H9 (cell line): ENCODE results near the gene EXOC6. TPM values are rescaled to one million over a fixed set of nuclear protein-coding genes. Genes with fewer than 3 reads are reported as not detected.

Experiments used
- DNase-seq: peaks from one replicate; pipeline ENCODE4 v3.0.0-alpha.2; 2017
- H2AFZ ChIP-seq: one replicate; pipeline ENCODE4 v1.6.1; 2013; ENCODE audit warnings: mild to moderate bottlenecking, low read length, control low read depth, moderate library complexity
- H2AK5ac ChIP-seq: 2 replicates; pipeline ENCODE4 v1.6.1; 2013; ENCODE audit warnings: low read length, control low read depth, mixed read lengths; ENCODE audit not compliant: insufficient read length
- H2BK120ac ChIP-seq: one replicate; pipeline ENCODE4 v1.6.1; 2013; ENCODE audit warnings: low read depth, mild to moderate bottlenecking, low read length, control low read depth, inconsistent platforms; ENCODE audit not compliant: poor library complexity, severe bottlenecking
- H2BK12ac ChIP-seq: 2 replicates; pipeline ENCODE4 v1.6.1; 2013; ENCODE audit warnings: low read length, control low read depth, mixed read lengths, low read depth; ENCODE audit not compliant: insufficient read length
- H2BK15ac ChIP-seq: 2 replicates; pipeline ENCODE4 v1.6.1; 2013; ENCODE audit warnings: low read depth, low read length, control low read depth
- H2BK20ac ChIP-seq: one replicate; pipeline ENCODE4 v1.6.1; 2013; ENCODE audit warnings: low read depth, mild to moderate bottlenecking, low read length, control low read depth, inconsistent platforms; ENCODE audit not compliant: poor library complexity, severe bottlenecking
- H2BK5ac ChIP-seq: 2 replicates; pipeline ENCODE4 v1.6.1; 2013; ENCODE audit warnings: low read length, control low read depth, mixed read lengths; ENCODE audit not compliant: insufficient read length
- H3K14ac ChIP-seq: 2 replicates; pipeline ENCODE4 v1.6.1; 2013; ENCODE audit warnings: low read length, control low read depth; ENCODE audit not compliant: insufficient read depth
- H3K18ac ChIP-seq: 2 replicates; pipeline ENCODE4 v1.6.1; 2013; ENCODE audit warnings: low read depth, mild to moderate bottlenecking, mixed read lengths, low read length, control low read depth; ENCODE audit not compliant: insufficient read length
- H3K23ac ChIP-seq: 2 replicates; pipeline ENCODE4 v1.6.1; 2013; ENCODE audit warnings: low read length, control low read depth, mixed read lengths, low read depth; ENCODE audit not compliant: insufficient read length
- H3K23me2 ChIP-seq: 2 replicates; pipeline ENCODE4 v1.6.1; 2013; ENCODE audit warnings: low read depth, mild to moderate bottlenecking, mixed read lengths, low read length, control low read depth; ENCODE audit not compliant: insufficient read length, poor library complexity, severe bottlenecking
- H3K27ac ChIP-seq: 2 replicates; pipeline ENCODE4 v1.5.1; 2013; ENCODE audit warnings: low read length, control low read depth, mixed read lengths, low read depth; ENCODE audit not compliant: insufficient read length
- H3K27me3 ChIP-seq: 2 replicates; pipeline ENCODE4 v1.6.1; 2013; ENCODE audit warnings: low read length, control low read depth, inconsistent platforms; ENCODE audit not compliant: insufficient read depth
- H3K4ac ChIP-seq: 2 replicates; pipeline ENCODE4 v1.6.1; 2013; ENCODE audit warnings: low read depth, mild to moderate bottlenecking, control low read depth, inconsistent platforms, low read length, moderate library complexity
- H3K4me1 ChIP-seq: 2 replicates; pipeline ENCODE4 v1.6.1; 2013; ENCODE audit warnings: low read length, control low read depth, inconsistent platforms; ENCODE audit not compliant: insufficient read depth
- H3K4me2 ChIP-seq: 2 replicates; pipeline ENCODE4 v1.6.1; 2013; ENCODE audit warnings: low read length, control low read depth, mixed read lengths; ENCODE audit not compliant: insufficient read length, insufficient read depth
- H3K56ac ChIP-seq: 2 replicates; pipeline ENCODE4 v1.6.1; 2013; ENCODE audit warnings: low read depth, mild to moderate bottlenecking, mixed read lengths, low read length, control low read depth; ENCODE audit not compliant: insufficient read length
- H3K79me1 ChIP-seq: 2 replicates; pipeline ENCODE4 v1.6.1; 2013; ENCODE audit warnings: low read depth, mild to moderate bottlenecking, moderate library complexity, low read length, control low read depth, inconsistent platforms; ENCODE audit not compliant: insufficient read depth, poor library complexity, severe bottlenecking
- H3K79me2 ChIP-seq: 2 replicates; pipeline ENCODE4 v1.6.1; 2013; ENCODE audit warnings: low read length, control low read depth, inconsistent platforms; ENCODE audit not compliant: insufficient read depth
- H3K9ac ChIP-seq: 2 replicates; pipeline ENCODE4 v1.6.1; 2013; ENCODE audit warnings: low read length, control low read depth, mixed read lengths; ENCODE audit not compliant: insufficient read length; ENCODE audit errors: extremely low read depth
- H3K9me3 ChIP-seq: one replicate; pipeline ENCODE4 v1.6.1; 2013; ENCODE audit warnings: low read depth, low read length, inconsistent platforms; ENCODE audit not compliant: control insufficient read depth
- H3T11ph ChIP-seq: one replicate; pipeline ENCODE4 v1.6.1; 2013; ENCODE audit warnings: mild to moderate bottlenecking, low read length, control low read depth, inconsistent platforms
- H4K20me1 ChIP-seq: one replicate; pipeline ENCODE4 v1.6.1; 2013; ENCODE audit not compliant: control insufficient read depth, insufficient read length, insufficient read depth
- H4K5ac ChIP-seq: 2 replicates; pipeline ENCODE4 v1.6.1; 2013; ENCODE audit warnings: low read depth, mild to moderate bottlenecking, mixed read lengths, low read length, control low read depth; ENCODE audit not compliant: insufficient read length
- H4K8ac ChIP-seq: replicated peaks from 2 replicates; pipeline ENCODE4 v1.6.1; 2013; ENCODE audit warnings: low read length, control low read depth, mixed read lengths, low read depth; ENCODE audit not compliant: insufficient read length
- H4K91ac ChIP-seq: 2 replicates; pipeline ENCODE4 v1.6.1; 2013; ENCODE audit warnings: low read depth, mild to moderate bottlenecking, moderate library complexity, mixed read lengths, low read length, control low read depth; ENCODE audit not compliant: insufficient read length
- H3K27ac Mint-ChIP-seq, 3 experiments: 2 replicates in 2 of 3; 3 replicates in 1 of 3; pipeline ENCODE4 v1.8.0; 2020 to 2021; ENCODE audit warnings: mixed read lengths in 3 of 3, mild to moderate bottlenecking in 1 of 3, moderate library complexity in 1 of 3
- H3K27me3 Mint-ChIP-seq: 2 replicates; pipeline ENCODE4 v1.8.0; 2021; ENCODE audit warnings: low read depth, mild to moderate bottlenecking, moderate library complexity, mixed read lengths
- H3K36me3 Mint-ChIP-seq, 3 experiments: 2 replicates in 2 of 3; 3 replicates in 1 of 3; pipeline ENCODE4 v1.8.0; 2020 to 2021; ENCODE audit warnings: low read depth in 3 of 3, mixed read lengths in 3 of 3; ENCODE audit not compliant: insufficient read depth in 1 of 3
- H3K4me1 Mint-ChIP-seq, 2 experiments: 2 replicates each; pipeline ENCODE4 v1.8.0; 2020; ENCODE audit warnings: mixed read lengths in 2 of 2
- H3K4me3 Mint-ChIP-seq, 2 experiments: 2 replicates in 1 of 2; 3 replicates in 1 of 2; pipeline ENCODE4 v1.8.0; 2020 to 2021; ENCODE audit warnings: mild to moderate bottlenecking in 2 of 2, mixed read lengths in 2 of 2, moderate library complexity in 1 of 2
- H3K9me3 Mint-ChIP-seq, 2 experiments: 2 replicates in 1 of 2; 3 replicates in 1 of 2; pipeline ENCODE4 v1.8.0; 2020; ENCODE audit warnings: mild to moderate bottlenecking in 2 of 2, mixed read lengths in 2 of 2, moderate library complexity in 1 of 2
- WGBS: extraction: QIAGEN DNeasy Blood & Tissue Kit; methylation state at CpG from one replicate; pipeline ENCODE4 v1.1.7; 2013; ENCODE audit warnings: missing lambda C conversion rate, low lambda C conversion rate, mixed read lengths; ENCODE audit not compliant: insufficient read length; ENCODE audit errors: extremely low coverage; 5-methylcytosine and 5-hydroxymethylcytosine counted together
- total RNA-seq: library from RNA; stranded (reverse); gene quantifications from 2 replicates; pipeline ENCODE4 v1.2.1, GENCODE V29; 2021
- TF ChIP-seq, protein P1 (sequence below): fragments of 200-600 bp; sonication (generic); conservative IDR thresholded peaks from 3 replicates; pipeline ENCODE4 v1.8.0; 2021; ENCODE audit warnings: antibody characterized with exemption, mild to moderate bottlenecking

EXOC6 gene
- total RNA-seq, 1 experiment from 2014 or later, result 9.0 TPM

GRCh38 chr10:93015722-93016121 lies 167.4 kb downstream of the EXOC6 start:
- Histone ChIP-seq H3K79me1 (no peaks in the 10 kb centered on the region), H3K4me2 (no peak overlapping the region), H3K23ac (no peak overlapping the region), H3K18ac (no peak overlapping the region), H3K4ac (no peak overlapping the region), H3K9me3 (no peaks in the 10 kb centered on the region), H4K8ac (no peak overlapping the region), H2BK12ac (no peak overlapping the region), H2BK5ac (no peak overlapping the region), H2AK5ac (no peak overlapping the region), H3K23me2 (no peaks in the 10 kb centered on the region), H4K20me1 (no peaks in the 10 kb centered on the region), H3T11ph (no peak overlapping the region), H4K5ac (no peak overlapping the region), H3K4me1 (no peaks in the 10 kb centered on the region), H3K56ac (no peak overlapping the region), H2BK15ac (no peak overlapping the region), H2BK20ac (no peak overlapping the region), H3K14ac (no peak overlapping the region), H2AFZ (no peak overlapping the region), H3K27ac (no peak overlapping the region), H3K79me2 (no peaks in the 10 kb centered on the region), H2BK120ac (no peak overlapping the region), H3K9ac (no peak overlapping the region), H3K27me3 (no peaks in the 10 kb centered on the region), H4K91ac (no peak overlapping the region)
- DNase-seq, result no peak
- Mint-ChIP-seq H3K4me3 (no peak overlapping the region), H3K27me3 (no peaks in the 10 kb centered on the region), H3K9me3 (no peaks in the 10 kb centered on the region), H3K36me3 (no peaks in the 10 kb centered on the region), H3K27ac (no peak overlapping the region), H3K4me1 (no peaks in the 10 kb centered on the region)
- no CpG with 5 or more reads among the region's 3 CpGs for WGBS
- TF ChIP-seq, protein P1, sequence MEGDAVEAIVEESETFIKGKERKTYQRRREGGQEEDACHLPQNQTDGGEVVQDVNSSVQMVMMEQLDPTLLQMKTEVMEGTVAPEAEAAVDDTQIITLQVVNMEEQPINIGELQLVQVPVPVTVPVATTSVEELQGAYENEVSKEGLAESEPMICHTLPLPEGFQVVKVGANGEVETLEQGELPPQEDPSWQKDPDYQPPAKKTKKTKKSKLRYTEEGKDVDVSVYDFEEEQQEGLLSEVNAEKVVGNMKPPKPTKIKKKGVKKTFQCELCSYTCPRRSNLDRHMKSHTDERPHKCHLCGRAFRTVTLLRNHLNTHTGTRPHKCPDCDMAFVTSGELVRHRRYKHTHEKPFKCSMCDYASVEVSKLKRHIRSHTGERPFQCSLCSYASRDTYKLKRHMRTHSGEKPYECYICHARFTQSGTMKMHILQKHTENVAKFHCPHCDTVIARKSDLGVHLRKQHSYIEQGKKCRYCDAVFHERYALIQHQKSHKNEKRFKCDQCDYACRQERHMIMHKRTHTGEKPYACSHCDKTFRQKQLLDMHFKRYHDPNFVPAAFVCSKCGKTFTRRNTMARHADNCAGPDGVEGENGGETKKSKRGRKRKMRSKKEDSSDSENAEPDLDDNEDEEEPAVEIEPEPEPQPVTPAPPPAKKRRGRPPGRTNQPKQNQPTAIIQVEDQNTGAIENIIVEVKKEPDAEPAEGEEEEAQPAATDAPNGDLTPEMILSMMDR, result no peak
